Stomach (tissue), 4 donors: ENCODE measurements around the gene KDM1B.

Experiments used
- EP300 ChIP-seq: sonication (generic); formaldehyde crosslinking; IDR thresholded peaks from one replicate; pipeline ENCODE4 v1.6.1; 2017; ENCODE audit warnings: antibody characterized with exemption
- POLR2A ChIP-seq, 4 donors: fragments of 450-650 bp; IDR thresholded peaks; one replicate each; pipeline ENCODE4 v1.6.1; 2016; ENCODE audit warnings: antibody characterized with exemption in 4 of 4, control low read depth in 2 of 4, mild to moderate bottlenecking in 1 of 4, moderate library complexity in 1 of 4
- POLR2AphosphoS5 ChIP-seq, 3 donors: sonication (generic); formaldehyde crosslinking; IDR thresholded peaks; one replicate each; pipeline ENCODE4 v1.6.1; 2016; ENCODE audit warnings: antibody characterized with exemption in 3 of 3
- TF ChIP-seq, protein P1 (sequence below), 7 experiments: fragments of 450-650 bp in 4 of 7; fragments of 200-600 bp in 3 of 7; sonication (generic) in 3 of 7; IDR thresholded peaks; one replicate each; pipeline ENCODE4 v1.5.1; 2016 to 2019; ENCODE audit warnings: antibody characterized with exemption in 7 of 7, control low read depth in 2 of 7, mild to moderate bottlenecking in 1 of 7

DNA sequence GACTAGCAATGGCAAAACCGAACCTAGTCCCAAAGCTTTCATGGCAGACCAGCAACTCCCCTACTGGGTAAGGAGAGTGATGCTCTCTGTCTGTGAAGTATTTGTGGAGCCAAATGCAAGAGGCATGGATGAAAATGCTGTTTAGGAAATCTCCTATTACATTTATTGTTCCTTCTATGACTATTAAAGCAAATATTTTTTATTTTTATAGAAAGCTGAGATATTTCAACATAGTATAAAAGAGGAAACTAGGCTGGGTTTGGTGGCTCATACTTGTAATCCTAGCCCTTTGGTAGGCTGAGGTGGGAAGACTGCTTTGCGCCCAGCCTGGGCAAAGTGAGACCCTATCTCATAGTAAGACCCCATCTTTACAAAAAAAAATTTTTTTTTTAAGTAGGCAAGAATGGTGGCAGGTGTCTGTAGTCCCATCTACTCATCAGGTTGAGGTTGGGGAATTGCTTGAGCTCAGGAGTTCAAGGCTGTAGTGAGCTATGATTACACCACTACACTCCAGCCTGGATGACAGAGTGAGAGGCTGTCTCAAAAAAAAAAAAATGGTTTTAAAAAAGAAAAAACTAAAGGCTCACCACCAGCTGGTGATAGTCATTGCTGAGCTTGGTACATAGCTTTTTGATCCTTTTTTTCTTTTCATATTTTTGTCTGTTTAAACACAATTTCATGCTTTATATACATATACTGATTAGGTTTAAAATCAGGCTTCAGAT is 11.3 kb downstream of the KDM1B start:
- TF ChIP-seq, protein P1, sequence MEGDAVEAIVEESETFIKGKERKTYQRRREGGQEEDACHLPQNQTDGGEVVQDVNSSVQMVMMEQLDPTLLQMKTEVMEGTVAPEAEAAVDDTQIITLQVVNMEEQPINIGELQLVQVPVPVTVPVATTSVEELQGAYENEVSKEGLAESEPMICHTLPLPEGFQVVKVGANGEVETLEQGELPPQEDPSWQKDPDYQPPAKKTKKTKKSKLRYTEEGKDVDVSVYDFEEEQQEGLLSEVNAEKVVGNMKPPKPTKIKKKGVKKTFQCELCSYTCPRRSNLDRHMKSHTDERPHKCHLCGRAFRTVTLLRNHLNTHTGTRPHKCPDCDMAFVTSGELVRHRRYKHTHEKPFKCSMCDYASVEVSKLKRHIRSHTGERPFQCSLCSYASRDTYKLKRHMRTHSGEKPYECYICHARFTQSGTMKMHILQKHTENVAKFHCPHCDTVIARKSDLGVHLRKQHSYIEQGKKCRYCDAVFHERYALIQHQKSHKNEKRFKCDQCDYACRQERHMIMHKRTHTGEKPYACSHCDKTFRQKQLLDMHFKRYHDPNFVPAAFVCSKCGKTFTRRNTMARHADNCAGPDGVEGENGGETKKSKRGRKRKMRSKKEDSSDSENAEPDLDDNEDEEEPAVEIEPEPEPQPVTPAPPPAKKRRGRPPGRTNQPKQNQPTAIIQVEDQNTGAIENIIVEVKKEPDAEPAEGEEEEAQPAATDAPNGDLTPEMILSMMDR (IDR thresholded peaks at IDR 0.05), result no peak
- no peak for TF ChIP-seq EP300
- no peak for TF ChIP-seq POLR2A (IDR thresholded peaks at IDR 0.05)
- no peak for TF ChIP-seq POLR2AphosphoS5 (IDR thresholded peaks at IDR 0.05)
